Vagina (tissue), 2 donors: ENCODE data around the gene ZDHHC22. TPM values are rescaled to one million over a fixed set of nuclear protein-coding genes. Genes with fewer than 3 reads are reported as not detected.

Experiments
- DNase-seq, 2 donors: peaks; one replicate each; pipeline ENCODE4 v3.0.0-alpha.2; 2017; ENCODE audit errors: extremely low spot score in 2 of 2
- H3K27ac ChIP-seq: fragments of 200-600 bp; sonication (generic); one replicate; pipeline ENCODE4 v1.5.1; 2019
- H3K27me3 ChIP-seq: fragments of 200-600 bp; sonication (generic); one replicate; pipeline ENCODE4 v1.5.1; 2019
- H3K36me3 ChIP-seq, 2 donors: fragments of 200-600 bp; sonication (generic); one replicate each; pipeline ENCODE4 v1.5.1; 2017 to 2019
- H3K4me1 ChIP-seq: fragments of 200-600 bp; sonication (generic); one replicate; pipeline ENCODE4 v1.5.1; 2019
- H3K4me3 ChIP-seq, 2 donors: fragments of 200-600 bp; sonication (generic); 1 replicate in 1 of 2; 2 replicates in 1 of 2; pipeline ENCODE4 v1.5.1; 2016 to 2019
- H3K9me3 ChIP-seq: fragments of 200-600 bp; sonication (generic); one replicate; pipeline ENCODE4 v1.5.1; 2019
- CTCF ChIP-seq, 3 experiments: fragments of 450-650 bp in 2 of 3; fragments of 200-600 bp in 1 of 3; sonication (generic) in 1 of 3; IDR thresholded peaks; one replicate each; pipeline ENCODE4 v1.5.1; 2017 to 2019; ENCODE audit warnings: antibody characterized with exemption in 3 of 3, mild to moderate bottlenecking in 2 of 3, moderate library complexity in 2 of 3
- POLR2A ChIP-seq, 2 donors: fragments of 450-650 bp; IDR thresholded peaks; one replicate each; pipeline ENCODE4 v1.6.1; 2017; ENCODE audit warnings: antibody characterized with exemption in 2 of 2, mild to moderate bottlenecking in 2 of 2, moderate library complexity in 2 of 2
- POLR2AphosphoS5 ChIP-seq, 2 donors: sonication (generic); formaldehyde crosslinking; IDR thresholded peaks; one replicate each; pipeline ENCODE4 v1.9.0; 2017; ENCODE audit warnings: antibody characterized with exemption in 2 of 2, mild to moderate bottlenecking in 2 of 2, low read depth in 1 of 2; ENCODE audit not compliant: insufficient read depth in 1 of 2
- intact Hi-C: fragments of 100-400 bp; cut with DNase I; formaldehyde crosslinking; loops from one replicate; pipeline ENCODE4 v1.15.1; 2023
- total RNA-seq: library from RNA; depleted of rRNA; stranded (reverse); fragments of >200 nt; gene quantifications from one replicate; pipeline ENCODE4 v1.2.3, GENCODE V29; 2016

Gene ZDHHC22
- total RNA-seq, 1 donor from 2014 or later = not detected

GRCh38 chr14:77133720-77134338, 7.8 kb downstream of the ZDHHC22 start:
- H3K27me3 ChIP-seq = no peaks in the 10 kb centered on the region
- intact Hi-C loops = no loop called here
- TF ChIP-seq POLR2A (IDR thresholded peaks at IDR 0.05) (no peak), CTCF (IDR thresholded peaks at IDR 0.05) (no peak), POLR2AphosphoS5 (IDR thresholded peaks at IDR 0.05; ENCODE audit: insufficient read depth in 1 of 2, low read depth in 1 of 2) (no peak)

GRCh38 chr14:77131871-77132486, 9.6 kb downstream of the ZDHHC22 start:
- Histone ChIP-seq H3K27me3 (no peaks in the 10 kb centered on the region), H3K36me3 (no peaks in the 10 kb centered on the region), H3K4me1 (no peaks in the 10 kb centered on the region), H3K27ac (no peak overlapping the region), H3K9me3 (no peaks in the 10 kb centered on the region), H3K4me3 (no peak overlapping the region)
- no peak for DNase-seq
- intact Hi-C loops = no loop called here
- TF ChIP-seq POLR2A (IDR thresholded peaks at IDR 0.05) (no peak), POLR2AphosphoS5 (IDR thresholded peaks at IDR 0.05; ENCODE audit: insufficient read depth in 1 of 2, low read depth in 1 of 2) (no peak), CTCF (IDR thresholded peaks at IDR 0.05) (no peak)

More at GRCh38 chr14:77133720-77134338, 7.8 kb downstream of the ZDHHC22 start:
- Histone ChIP-seq H3K4me3 (no peak overlapping the region), H3K27ac (no peak overlapping the region), H3K4me1 (no peaks in the 10 kb centered on the region), H3K36me3 (no peaks in the 10 kb centered on the region), H3K9me3 (no peaks in the 10 kb centered on the region)
- no peak for DNase-seq

GRCh38 chr14:77131206-77131605, 10.4 kb downstream of the ZDHHC22 start:
- H3K27me3 ChIP-seq = no peaks in the 10 kb centered on the region
- intact Hi-C loops = no loop called here

GRCh38 chr14:77130386-77130785, 11.2 kb downstream of the ZDHHC22 start:
- Histone ChIP-seq H3K9me3 (no peaks in the 10 kb centered on the region), H3K27ac (no peak overlapping the region), H3K36me3 (no peaks in the 10 kb centered on the region), H3K27me3 (no peaks in the 10 kb centered on the region), H3K4me3 (no peak overlapping the region), H3K4me1 (peaks cover 1% of the 10 kb centered on the region)
- TF ChIP-seq POLR2AphosphoS5 (IDR thresholded peaks at IDR 0.05; ENCODE audit: insufficient read depth in 1 of 2, low read depth in 1 of 2) = no peak
- no peak for TF ChIP-seq CTCF (IDR thresholded peaks at IDR 0.05)
- no peak for DNase-seq
- intact Hi-C loops = no loop called here

More at GRCh38 chr14:77131206-77131605, 10.4 kb downstream of the ZDHHC22 start:
- TF ChIP-seq CTCF (IDR thresholded peaks at IDR 0.05) = no peak
- no peak for TF ChIP-seq POLR2A (IDR thresholded peaks at IDR 0.05)
- TF ChIP-seq POLR2AphosphoS5 (IDR thresholded peaks at IDR 0.05; ENCODE audit: insufficient read depth in 1 of 2, low read depth in 1 of 2) = no peak
- H3K36me3 ChIP-seq = no peaks in the 10 kb centered on the region
- no peaks in the 10 kb centered on the region for H3K4me1 ChIP-seq
- DNase-seq = no peak
- H3K9me3 ChIP-seq = no peaks in the 10 kb centered on the region
- H3K4me3 ChIP-seq = no peak overlapping the region
- H3K27ac ChIP-seq = no peak overlapping the region

- Histone ChIP-seq H3K4me1 (peaks cover 18% of the 10 kb centered on the region), H3K27me3 (no peaks in the 10 kb centered on the region), H3K36me3 (no peaks in the 10 kb centered on the region), H3K4me3 (no peak overlapping the region), H3K27ac (no peak overlapping the region), H3K9me3 (no peaks in the 10 kb centered on the region)
- TF ChIP-seq CTCF (IDR thresholded peaks at IDR 0.05) (no peak), POLR2A (IDR thresholded peaks at IDR 0.05) (no peak), POLR2AphosphoS5 (IDR thresholded peaks at IDR 0.05; ENCODE audit: insufficient read depth in 1 of 2, low read depth in 1 of 2) (no peak)
- DNase-seq = no peak
- intact Hi-C loops = no loop called here
These were observed 13.1 kb downstream of the ZDHHC22 start for GRCh38 chr14:77128414-77128891.
